Spleen (tissue), 11 donors: Measurements from ENCODE around the gene GTF2I. TPM values are rescaled to one million over a fixed set of nuclear protein-coding genes. Genes with fewer than 3 reads are reported as not detected.

Source experiments
- DNase-seq: peaks from one replicate; pipeline ENCODE4 v3.0.0-alpha.2; 2020
- H3K27ac ChIP-seq, 8 donors: fragments of 200-600 bp; sonication (generic) in 7 of 8; 1 replicate in 4 of 8; 2 replicates in 4 of 8; pipeline versions ENCODE4 v1.5.0 to v1.8.0; 2016 to 2021; ENCODE audit warnings: inconsistent platforms in 4 of 8, mild to moderate bottlenecking in 4 of 8, moderate library complexity in 1 of 8
- H3K27me3 ChIP-seq, 7 donors: fragments of 200-600 bp; sonication (generic) in 6 of 7; replicated peaks in 1 of 7; 1 replicate in 4 of 7; 2 replicates in 3 of 7; pipeline versions ENCODE4 v1.5.0 to v1.8.0; 2016 to 2021; ENCODE audit warnings: inconsistent platforms in 3 of 7, mild to moderate bottlenecking in 1 of 7
- H3K36me3 ChIP-seq, 6 donors: fragments of 200-600 bp; sonication (generic) in 5 of 6; 1 replicate in 4 of 6; 2 replicates in 2 of 6; pipeline versions ENCODE4 v1.5.0 to v1.8.0; 2016 to 2021; ENCODE audit warnings: inconsistent platforms in 2 of 6
- H3K4me1 ChIP-seq, 6 donors: fragments of 200-600 bp; sonication (generic) in 5 of 6; 1 replicate in 3 of 6; 2 replicates in 3 of 6; pipeline versions ENCODE4 v1.5.0 to v1.8.0; 2016 to 2021; ENCODE audit warnings: inconsistent platforms in 3 of 6
- H3K4me3 ChIP-seq, 8 donors: fragments of 200-600 bp; sonication (generic) in 7 of 8; 1 replicate in 4 of 8; 2 replicates in 4 of 8; pipeline versions ENCODE4 v1.5.0 to v1.8.0; 2016 to 2021; ENCODE audit warnings: inconsistent platforms in 4 of 8, mild to moderate bottlenecking in 4 of 8, moderate library complexity in 2 of 8
- H3K9me3 ChIP-seq, 8 donors: fragments of 200-600 bp; sonication (generic) in 7 of 8; 1 replicate in 4 of 8; 2 replicates in 4 of 8; pipeline versions ENCODE4 v1.5.0 to v1.8.0; 2016 to 2021; ENCODE audit warnings: inconsistent platforms in 4 of 8
- CTCF ChIP-seq, 11 experiments: fragments of 200-600 bp in 7 of 11; fragments of 450-650 bp in 4 of 11; sonication (generic) in 4 of 11; IDR thresholded peaks in 8 of 11; conservative IDR thresholded peaks in 3 of 11; 1 replicate in 7 of 11; 2 replicates in 4 of 11; pipeline versions ENCODE4 v1.4.0 to v1.8.0; 2016 to 2021; ENCODE audit warnings: antibody characterized with exemption in 11 of 11, inconsistent platforms in 4 of 11, mild to moderate bottlenecking in 1 of 11
- POLR2A ChIP-seq, 3 donors: fragments of 450-650 bp; IDR thresholded peaks; one replicate each; pipeline ENCODE4 v1.5.1; 2017; ENCODE audit warnings: antibody characterized with exemption in 3 of 3, mild to moderate bottlenecking in 1 of 3
- POLR2AphosphoS5 ChIP-seq, 3 donors: sonication (generic); formaldehyde crosslinking; IDR thresholded peaks; one replicate each; pipeline ENCODE4 v1.5.1; 2017; ENCODE audit warnings: antibody characterized with exemption in 3 of 3
- WGBS, 5 donors: extraction: QIAGEN DNeasy Blood & Tissue Kit in 3 of 5; methylation state at CpG; one replicate each; pipeline versions ENCODE4 v1.1.5 to v1.1.7; 2013 to 2018; 5-methylcytosine and 5-hydroxymethylcytosine counted together
- intact Hi-C: fragments of 100-400 bp; cut with DNase I; formaldehyde crosslinking; loops from one replicate; pipeline ENCODE4 v1.15.0; 2023; ENCODE audit warnings: low total_unique reads
- polyA plus RNA-seq, 3 donors: library from polyadenylated mRNA; stranded (reverse); fragments of 200-250 nt; gene quantifications; one replicate each; pipeline ENCODE4 v1.2.1, GENCODE V29; 2013
- total RNA-seq, 7 donors: library from RNA; depleted of rRNA in 3 of 7; stranded (reverse); fragments of >200 nt in 3 of 7; fragmentation: NEBNext Ultra II Directional in 4 of 7; extraction: Animal tissue kit (Norgen Biotek cat#: 25700) in 4 of 7; gene quantifications; one replicate each; pipeline versions ENCODE4 v1.1.0 to v1.2.1, GENCODE V29; 2016 to 2021
- donor health status: healthy with polysubstance abuse.
- donor health status: DM: no; HTN: no; CAD: no; lungs with moderate emphysema.
- donor health status: DM: no; HTN: no; CAD: no.
- donor health status: Bipolar disorder and iron deficiency.
- donor health status: healthy.
- donor health status: DM: no; HTN: no; CAD: no.
- donor health status: DM: yes; HTN: yes; CAD: no.

GTF2I gene
- total and polyA plus RNA-seq, 10 donors, result 13.5 to 257 (median 180) TPM

- intact Hi-C loops, result no loop called here
- H3K36me3 ChIP-seq, result no peaks in the 10 kb centered on the region
- H3K4me1 ChIP-seq, result peaks cover 22 to 57% (median 39%) of the 10 kb centered on the region in 6 donors
- H3K9me3 ChIP-seq, result no peaks in the 10 kb centered on the region
- no peak for DNase-seq
- 90 to 97% (median 95%) methylated on average over 5 of the region's 5 CpGs for WGBS, 5 donors
- no peak overlapping the region for H3K4me3 ChIP-seq
- no peak for TF ChIP-seq CTCF (IDR thresholded peaks at IDR 0.05 in 8 of 11, conservative IDR thresholded peaks at IDR 0.05 in 3 of 11)
- no peak for TF ChIP-seq POLR2A (IDR thresholded peaks at IDR 0.05)
- no peak for TF ChIP-seq POLR2AphosphoS5 (IDR thresholded peaks at IDR 0.05)
- H3K27ac ChIP-seq, result no peak overlapping the region
- H3K27me3 ChIP-seq, result no peaks in the 10 kb centered on the region
Observed at GRCh38 chr7:74654811-74655210, 2.7 kb upstream of the GTF2I start.

- peak overlapping the region in 3 of 8 donors; percentile 99 to 100 (median 100) for H3K27ac ChIP-seq
- no peak for DNase-seq
Observed at GRCh38 chr7:74655324-74655723, 2.2 kb upstream of the GTF2I start.

GRCh38 chr7:74655768-74656440 is 1.6 kb upstream of the GTF2I start:
- H3K4me3 ChIP-seq, result peak overlapping the region; percentile 84 to 100 (median 98)
- H3K27me3 ChIP-seq, result no peaks in the 10 kb centered on the region
- intact Hi-C loops, result no loop called here
- peak overlapping the region; percentile 55 to 100 (median 100) for H3K27ac ChIP-seq
- H3K36me3 ChIP-seq, result no peaks in the 10 kb centered on the region
- WGBS, 5 donors, result 18 to 25% (median 20%) methylated on average over 21 of the region's 21 CpGs
- no peak for DNase-seq
- TF ChIP-seq CTCF (IDR thresholded peaks at IDR 0.05 in 8 of 11, conservative IDR thresholded peaks at IDR 0.05 in 3 of 11) (no peak), POLR2AphosphoS5 (IDR thresholded peaks at IDR 0.05) (no peak), POLR2A (IDR thresholded peaks at IDR 0.05) (no peak)
- peaks cover 29 to 58% (median 44%) of the 10 kb centered on the region in 6 donors for H3K4me1 ChIP-seq
- no peaks in the 10 kb centered on the region for H3K9me3 ChIP-seq

More at GRCh38 chr7:74655324-74655723, 2.2 kb upstream of the GTF2I start:
- no peaks in the 10 kb centered on the region for H3K9me3 ChIP-seq
- intact Hi-C loops, result no loop called here
- H3K4me1 ChIP-seq, result peaks cover 28 to 58% (median 43%) of the 10 kb centered on the region in 6 donors
- WGBS, 5 donors, result 74 to 87% (median 76%) methylated on average over 8 of the region's 8 CpGs
- no peaks in the 10 kb centered on the region for H3K27me3 ChIP-seq
- H3K36me3 ChIP-seq, result no peaks in the 10 kb centered on the region
- TF ChIP-seq CTCF (IDR thresholded peaks at IDR 0.05 in 8 of 11, conservative IDR thresholded peaks at IDR 0.05 in 3 of 11) (no peak), POLR2AphosphoS5 (IDR thresholded peaks at IDR 0.05) (no peak), POLR2A (IDR thresholded peaks at IDR 0.05) (no peak)
- H3K4me3 ChIP-seq, result peak overlapping the region in 2 of 8 donors; percentile 84 to 100

- intact Hi-C loops, result no loop called here
- Histone ChIP-seq H3K4me3 (peak overlapping the region; percentile 84 to 100 (median 98)), H3K9me3 (no peaks in the 10 kb centered on the region), H3K4me1 (peaks cover 32 to 58% (median 48%) of the 10 kb centered on the region in 6 donors), H3K27ac (peak overlapping the region; percentile 55 to 100 (median 100)), H3K27me3 (no peaks in the 10 kb centered on the region), H3K36me3 (no peaks in the 10 kb centered on the region)
- no peak for TF ChIP-seq POLR2AphosphoS5 (IDR thresholded peaks at IDR 0.05)
- TF ChIP-seq CTCF (IDR thresholded peaks at IDR 0.05 in 8 of 11, conservative IDR thresholded peaks at IDR 0.05 in 3 of 11), result peak in 2 of 11 experiments; percentile 24 to 27
- DNase-seq, result peak; percentile 87
- 0 to 2% (median 1%) methylated on average over 22 to 23 of the region's 23 CpGs for WGBS, 5 donors
Observed at GRCh38 chr7:74656441-74656836, 1.1 kb upstream of the GTF2I start.
